GM04503 (cell line): ENCODE measurements around the gene THOP1.
"Not testable (repeated sequence)": the region's sequence is repeated elsewhere in the genome, so short reads cannot be mapped to it uniquely, and the experiment has no call there.

Experiments used
- DNase-seq: peaks from one replicate; pipeline ENCODE4 v3.0.0-alpha.2; 2012; ENCODE audit warnings: low read depth

Gene THOP1

DNA sequence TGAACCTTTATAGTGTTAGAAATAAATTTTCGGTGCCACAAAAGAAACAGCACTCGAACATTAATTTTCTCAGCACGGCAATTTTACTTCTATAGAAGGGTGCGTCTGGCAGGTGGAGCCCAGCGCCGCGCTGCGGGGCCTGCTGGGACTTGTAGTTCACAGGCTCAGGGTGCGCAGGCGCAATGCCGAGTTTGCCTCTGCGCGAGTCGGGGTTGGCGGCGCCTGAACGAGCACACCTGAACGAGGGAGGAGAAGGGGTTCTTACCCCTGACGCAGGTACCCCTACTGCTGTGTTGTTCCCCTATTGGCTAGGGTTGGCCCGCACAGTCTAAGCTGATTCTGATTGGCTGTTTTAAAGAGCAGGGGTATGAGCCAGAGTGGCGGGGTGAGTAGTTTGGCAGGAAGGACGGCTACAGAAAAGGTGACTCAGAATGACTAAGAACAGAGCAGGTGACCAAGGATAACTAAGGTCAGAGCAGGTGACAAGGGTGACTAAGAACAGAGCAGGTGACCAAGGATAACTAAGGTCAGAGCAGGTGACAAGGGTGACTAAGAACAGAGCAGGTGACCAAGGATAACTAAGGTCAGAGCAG is 32.0 kb downstream of the THOP1 start:
- DNase-seq: not testable (repeated sequence)

- DNase-seq: peak; percentile 34
Observed at GRCh38 chr19:2819540-2820111, 34.3 kb downstream of the THOP1 start, which contains the start of gene ZNF554. ZNF554 (plus strand) TSS chr19:2819868; CDS start chr19:2820072, 204 bp downstream.

GRCh38 chr19:2820112-2820702 is 34.9 kb downstream of the THOP1 start:
- DNase-seq: no peak

- no peak for DNase-seq
Observed at GRCh38 chr19:2822846-2823245, 37.5 kb downstream of the THOP1 start.

DNA sequence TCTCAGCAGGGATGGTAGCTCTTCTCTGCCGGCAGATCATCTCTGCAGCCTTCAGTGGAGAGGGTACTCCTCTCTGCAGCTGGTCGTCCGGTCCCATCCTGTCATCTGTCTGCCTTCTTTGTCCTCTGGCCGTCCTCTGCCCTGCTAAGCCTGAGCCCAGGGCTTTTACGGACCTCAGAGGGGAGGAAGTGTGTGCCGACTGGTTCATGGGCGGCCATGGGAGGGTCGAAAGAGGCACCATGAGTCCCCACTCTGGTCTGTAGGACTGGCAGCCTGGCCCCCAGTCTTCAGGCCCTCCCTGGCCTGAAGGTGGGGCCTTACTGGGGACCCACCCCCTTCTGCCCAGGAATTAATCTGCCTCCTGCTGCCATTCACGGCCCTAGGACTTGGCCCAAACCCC is 38.3 kb downstream of the THOP1 start:
- no peak for DNase-seq

- no peak for DNase-seq
Observed at GRCh38 chr19:2824129-2824528, 38.8 kb downstream of the THOP1 start.

DNA sequence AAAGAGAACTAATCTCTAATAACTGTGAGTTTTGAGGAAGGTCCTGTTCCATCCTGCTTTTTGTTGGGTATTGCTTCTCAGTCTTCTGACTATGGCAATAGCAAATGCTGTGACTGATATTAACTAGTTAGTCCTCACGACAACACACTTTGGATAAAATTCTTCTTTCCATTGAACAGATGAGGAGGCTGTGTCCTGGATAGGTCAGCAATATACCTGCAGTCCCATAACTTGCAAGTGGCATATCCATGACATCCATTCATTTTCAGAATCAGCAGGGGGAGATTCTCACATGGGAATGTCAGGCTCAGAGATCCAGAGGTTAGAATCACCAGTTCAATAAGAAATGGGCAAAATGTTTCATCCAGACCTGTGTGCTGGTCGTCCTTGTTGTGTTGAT is 41.7 kb downstream of the THOP1 start:
- DNase-seq: no peak

DNA sequence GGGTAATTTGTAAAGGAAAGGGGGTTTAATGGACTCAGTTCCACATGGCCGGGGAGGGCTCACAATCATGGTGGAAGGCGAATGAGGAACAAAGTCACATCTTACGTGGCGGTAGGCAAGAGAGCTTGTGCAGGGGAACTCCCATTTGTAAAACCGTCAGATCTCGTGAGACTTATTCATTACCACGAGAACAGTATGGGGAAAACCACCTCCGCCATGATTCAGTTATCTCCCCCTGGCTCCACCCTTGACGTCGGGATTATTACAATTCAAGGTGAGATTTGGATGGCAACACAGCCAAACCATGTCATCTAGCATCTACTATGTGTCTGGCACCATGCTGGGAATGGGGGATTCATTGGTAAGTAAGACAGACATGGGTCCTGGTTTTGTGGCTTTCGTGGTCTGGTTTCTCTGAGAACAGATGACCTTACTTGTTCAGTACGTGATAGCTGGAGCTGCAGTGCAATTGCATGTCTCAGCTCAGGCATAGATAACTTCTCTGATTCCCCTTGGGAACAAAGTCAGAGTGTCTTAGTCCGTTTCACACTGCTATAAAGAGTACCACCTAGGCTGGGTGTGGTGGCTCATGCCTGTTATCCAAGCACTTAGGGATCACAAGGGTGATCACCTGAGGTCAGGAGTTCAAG is 42.7 kb downstream of the THOP1 start:
- DNase-seq: no peak

- no peak for DNase-seq
Observed at GRCh38 chr19:2834294-2834871, 49.1 kb downstream of the THOP1 start.

GRCh38 chr19:2837430-2837829 is 52.1 kb downstream of the THOP1 start:
- DNase-seq: no peak

- DNase-seq: peak; percentile 95
Observed at GRCh38 chr19:2840794-2841791, 55.8 kb downstream of the THOP1 start, which contains the start of gene ZNF555. ZNF555 (plus strand) TSS chr19:2841475; CDS start chr19:2841573, 98 bp downstream.

- no peak for DNase-seq
Observed at GRCh38 chr19:2841855-2842574, 56.7 kb downstream of the THOP1 start.

DNA sequence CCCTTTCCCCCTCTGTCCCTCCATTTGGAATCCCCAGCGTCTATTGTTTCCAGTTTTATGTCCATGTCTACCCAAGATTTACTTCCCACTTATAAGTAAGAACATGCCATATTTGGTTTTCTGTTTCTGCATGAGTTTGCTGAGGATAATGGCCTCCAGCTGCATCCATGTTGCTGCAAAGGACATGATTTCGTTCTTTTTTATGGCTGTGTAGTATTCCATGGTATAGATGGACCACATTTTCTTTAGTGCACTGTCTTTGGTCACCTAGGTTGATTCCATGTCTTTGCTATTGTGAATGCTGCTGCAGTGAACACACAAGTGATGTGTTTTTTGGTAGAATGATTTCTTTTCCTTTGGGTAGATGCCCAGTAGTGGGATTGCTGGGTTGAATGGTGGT is 59.8 kb downstream of the THOP1 start:
- no peak for DNase-seq

DNA sequence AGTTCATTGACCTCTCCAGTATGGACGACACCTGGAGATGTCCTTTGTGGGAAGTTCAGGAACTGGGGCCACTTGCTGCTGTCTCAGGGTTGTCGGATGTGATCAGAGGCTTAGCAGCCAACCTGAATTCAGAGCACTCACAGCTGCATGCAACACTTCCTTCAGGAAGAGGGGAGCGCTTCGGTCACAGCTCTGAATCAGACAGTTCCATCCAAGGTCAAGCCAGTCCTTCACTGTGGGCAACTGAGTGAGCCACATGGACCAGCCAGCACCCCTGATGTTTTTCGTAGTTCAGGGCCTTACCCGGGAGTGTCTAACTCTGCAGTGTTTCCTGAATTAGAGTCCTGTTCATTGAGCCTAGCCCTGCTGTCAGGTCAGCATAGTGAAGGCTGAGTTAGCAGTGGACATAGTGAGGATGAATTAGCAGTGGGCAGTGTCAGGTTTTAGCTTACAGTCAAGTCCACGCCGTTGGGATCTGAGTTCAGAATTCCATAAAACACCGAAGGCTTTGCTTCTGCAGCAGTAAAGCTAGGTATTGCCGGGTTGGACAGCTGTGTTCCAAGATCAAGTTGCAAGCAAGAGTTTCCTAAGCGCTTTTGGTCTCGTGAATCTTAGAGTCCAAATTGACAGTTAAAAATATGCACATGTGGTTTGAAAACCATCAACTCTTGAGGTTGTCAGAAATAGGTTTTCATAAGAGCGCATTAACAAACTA is 61.0 kb downstream of the THOP1 start:
- no peak for DNase-seq

GRCh38 chr19:2847507-2847906 is 62.2 kb downstream of the THOP1 start:
- DNase-seq: no peak

DNA sequence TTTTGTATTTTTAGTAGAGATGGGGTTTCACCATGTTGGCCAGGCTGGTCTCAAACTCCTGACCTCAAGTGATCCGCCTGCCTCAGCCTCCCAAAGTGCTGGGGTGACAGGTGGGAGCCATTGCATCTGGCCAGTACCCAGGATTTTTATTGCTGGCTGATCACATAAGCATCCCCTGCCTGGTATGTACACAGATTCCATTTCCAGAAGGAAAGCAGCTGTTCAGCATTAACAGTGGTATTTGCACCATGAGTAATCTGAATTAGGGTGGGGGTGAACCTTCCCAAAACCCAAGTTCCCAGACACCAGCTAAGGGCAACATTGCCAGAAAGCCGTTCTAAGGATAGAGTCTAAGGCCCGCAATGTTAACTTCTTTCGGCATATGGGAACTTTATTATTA is 63.3 kb downstream of the THOP1 start:
- DNase-seq: peak; percentile 37

GRCh38 chr19:2850256-2850925 is 65.1 kb downstream of the THOP1 start:
- DNase-seq: no peak

- DNase-seq: no peak
Observed at GRCh38 chr19:2852598-2852997, 67.3 kb downstream of the THOP1 start.

DNA sequence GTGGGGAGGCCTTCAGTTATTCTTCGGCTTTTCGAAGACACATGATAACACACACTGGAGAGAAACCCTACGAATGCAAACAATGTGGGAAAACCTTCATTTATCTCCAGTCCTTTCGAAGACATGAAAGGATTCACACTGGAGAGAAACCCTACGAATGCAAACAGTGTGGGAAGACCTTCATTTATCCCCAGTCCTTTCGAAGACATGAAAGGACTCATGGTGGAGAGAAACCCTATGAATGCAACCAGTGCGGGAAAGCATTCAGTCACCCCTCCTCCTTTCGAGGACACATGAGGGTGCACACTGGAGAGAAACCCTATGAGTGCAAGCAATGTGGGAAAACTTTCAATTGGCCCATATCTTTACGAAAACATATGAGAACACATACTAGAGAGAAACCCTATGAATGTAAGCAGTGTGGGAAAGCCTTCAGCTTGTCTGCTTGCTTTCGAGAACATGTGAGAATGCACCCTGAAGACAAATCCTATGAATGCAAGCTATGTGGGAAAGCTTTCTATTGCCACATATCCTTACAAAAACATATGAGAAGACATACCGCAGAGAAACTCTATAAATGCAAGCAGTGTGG is 67.8 kb downstream of the THOP1 start:
- DNase-seq: no peak
